Measurements from ENCODE around the gene RP9. TPM values are rescaled to one million over a fixed set of nuclear protein-coding genes. Genes with fewer than 3 reads are reported as not detected.

Gene RP9
- total RNA-seq, 2 donors from 2014 or later: 15.0 to 18.0 TPM

DNA sequence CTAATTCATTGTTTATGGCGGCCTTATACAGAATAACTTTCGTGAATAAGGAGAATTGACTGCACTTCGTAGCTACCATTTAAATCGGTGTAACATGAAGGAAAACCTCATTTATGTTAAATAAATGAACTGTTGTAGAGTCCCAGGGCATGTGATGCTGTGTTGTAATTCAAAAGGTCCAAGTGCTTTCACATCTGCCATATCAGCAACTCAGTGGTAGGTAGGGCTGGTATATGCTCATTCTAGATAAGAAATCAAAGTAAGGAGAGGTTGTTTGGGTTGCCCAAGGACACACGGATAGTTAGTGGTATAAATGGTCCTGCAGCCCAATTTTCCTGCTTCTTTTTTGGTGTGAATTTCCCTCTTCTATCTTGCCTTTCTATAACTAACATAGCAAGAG lies 36.0 kb upstream of the RP9 start:
- Histone ChIP-seq H3K4me1 (ENCODE audit: control insufficient read depth, insufficient read depth, low read length) (no peaks in the 10 kb centered on the region), H3K9ac (ENCODE audit: extremely low read depth, low read length, poor library complexity, severe bottlenecking) (no peak overlapping the region), H3K27me3 (ENCODE audit: control insufficient read depth, insufficient read depth, low read length, poor library complexity, severe bottlenecking) (peaks cover 22% of the 10 kb centered on the region), H3K27ac (ENCODE audit: low read depth, low read length) (no peak overlapping the region), H3K9me3 (ENCODE audit: control insufficient read depth, low read length) (peaks cover 7% of the 10 kb centered on the region), H3K4me3 (ENCODE audit: low read length) (no peak overlapping the region), H3K36me3 (ENCODE audit: control insufficient read depth, insufficient read depth, low read length) (no peaks in the 10 kb centered on the region)
- WGBS, 2 experiments (ENCODE audit: insufficient coverage in 1 of 2, insufficient read length in 1 of 2): 93 to 100% methylated on average over 2 to 5 of the region's 5 CpGs
- no peak for DNase-seq
- H3K9me3 Mint-ChIP-seq: peaks cover 20% of the 10 kb centered on the region
- no peak overlapping the region for H3K4me3 Mint-ChIP-seq
- TF ChIP-seq, protein P1, sequence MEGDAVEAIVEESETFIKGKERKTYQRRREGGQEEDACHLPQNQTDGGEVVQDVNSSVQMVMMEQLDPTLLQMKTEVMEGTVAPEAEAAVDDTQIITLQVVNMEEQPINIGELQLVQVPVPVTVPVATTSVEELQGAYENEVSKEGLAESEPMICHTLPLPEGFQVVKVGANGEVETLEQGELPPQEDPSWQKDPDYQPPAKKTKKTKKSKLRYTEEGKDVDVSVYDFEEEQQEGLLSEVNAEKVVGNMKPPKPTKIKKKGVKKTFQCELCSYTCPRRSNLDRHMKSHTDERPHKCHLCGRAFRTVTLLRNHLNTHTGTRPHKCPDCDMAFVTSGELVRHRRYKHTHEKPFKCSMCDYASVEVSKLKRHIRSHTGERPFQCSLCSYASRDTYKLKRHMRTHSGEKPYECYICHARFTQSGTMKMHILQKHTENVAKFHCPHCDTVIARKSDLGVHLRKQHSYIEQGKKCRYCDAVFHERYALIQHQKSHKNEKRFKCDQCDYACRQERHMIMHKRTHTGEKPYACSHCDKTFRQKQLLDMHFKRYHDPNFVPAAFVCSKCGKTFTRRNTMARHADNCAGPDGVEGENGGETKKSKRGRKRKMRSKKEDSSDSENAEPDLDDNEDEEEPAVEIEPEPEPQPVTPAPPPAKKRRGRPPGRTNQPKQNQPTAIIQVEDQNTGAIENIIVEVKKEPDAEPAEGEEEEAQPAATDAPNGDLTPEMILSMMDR (conservative IDR thresholded peaks at IDR 0.05): no peak
- peaks cover 7% of the 10 kb centered on the region for H3K36me3 Mint-ChIP-seq (ENCODE audit: low read depth)
- peaks cover 4% of the 10 kb centered on the region for H3K4me1 Mint-ChIP-seq
- no peak overlapping the region for H3K27ac Mint-ChIP-seq
- H3K27me3 Mint-ChIP-seq (ENCODE audit: insufficient read depth): no peaks in the 10 kb centered on the region

DNA sequence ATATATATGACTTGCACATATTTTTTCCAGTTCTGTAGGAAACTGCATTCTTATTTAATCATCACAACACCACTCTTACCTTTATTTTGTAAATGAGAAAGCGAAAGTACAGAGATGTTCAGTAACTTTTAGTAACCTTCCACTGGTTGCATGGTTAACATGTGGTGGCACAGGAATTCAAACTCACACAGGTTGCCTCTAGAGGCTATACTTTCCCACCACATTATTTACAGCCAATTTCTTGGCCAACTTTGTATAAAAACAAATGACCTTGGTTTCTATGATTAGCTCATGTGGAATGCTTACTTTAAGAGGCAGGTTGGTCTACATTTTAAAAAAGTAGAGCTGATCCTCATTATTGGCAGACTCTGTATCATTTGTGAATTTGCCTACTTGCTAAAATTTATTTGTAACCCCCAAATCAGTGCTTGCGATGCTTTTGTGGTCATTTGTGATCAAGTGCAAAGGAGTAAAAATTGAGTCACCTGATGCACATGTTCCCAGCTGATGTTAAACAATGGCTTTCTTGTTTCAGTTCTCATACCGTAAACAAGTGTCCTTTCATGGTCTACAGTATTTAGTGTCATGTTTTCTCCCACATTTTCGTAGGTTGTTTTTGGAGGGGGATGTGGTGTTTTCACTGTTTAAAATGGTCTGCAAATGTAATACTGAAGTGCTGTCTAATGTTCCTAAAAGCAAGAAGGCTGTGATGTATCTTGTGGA lies 35.0 kb upstream of the RP9 start:
- Histone ChIP-seq H3K36me3 (ENCODE audit: control insufficient read depth, insufficient read depth, low read length) (no peaks in the 10 kb centered on the region), H3K4me3 (ENCODE audit: low read length) (no peak overlapping the region), H3K27me3 (ENCODE audit: control insufficient read depth, insufficient read depth, low read length, poor library complexity, severe bottlenecking) (peaks cover 19% of the 10 kb centered on the region), H3K9ac (ENCODE audit: extremely low read depth, low read length, poor library complexity, severe bottlenecking) (no peak overlapping the region), H3K9me3 (ENCODE audit: control insufficient read depth, low read length) (peaks cover 7% of the 10 kb centered on the region), H3K27ac (ENCODE audit: low read depth, low read length) (no peak overlapping the region), H3K4me1 (ENCODE audit: control insufficient read depth, insufficient read depth, low read length) (no peaks in the 10 kb centered on the region)
- no peak for DNase-seq
- Mint-ChIP-seq H3K27me3 (ENCODE audit: insufficient read depth) (no peaks in the 10 kb centered on the region), H3K4me1 (peaks cover 4% of the 10 kb centered on the region), H3K36me3 (ENCODE audit: low read depth) (peaks cover 7% of the 10 kb centered on the region), H3K9me3 (peaks cover 20% of the 10 kb centered on the region), H3K27ac (no peak overlapping the region), H3K4me3 (no peak overlapping the region)
- TF ChIP-seq, protein P1 (conservative IDR thresholded peaks at IDR 0.05): no peak
- WGBS, 2 experiments (ENCODE audit: insufficient coverage in 1 of 2, insufficient read length in 1 of 2): 94 to 97% methylated on average over 3 to 4 of the region's 4 CpGs

DNA sequence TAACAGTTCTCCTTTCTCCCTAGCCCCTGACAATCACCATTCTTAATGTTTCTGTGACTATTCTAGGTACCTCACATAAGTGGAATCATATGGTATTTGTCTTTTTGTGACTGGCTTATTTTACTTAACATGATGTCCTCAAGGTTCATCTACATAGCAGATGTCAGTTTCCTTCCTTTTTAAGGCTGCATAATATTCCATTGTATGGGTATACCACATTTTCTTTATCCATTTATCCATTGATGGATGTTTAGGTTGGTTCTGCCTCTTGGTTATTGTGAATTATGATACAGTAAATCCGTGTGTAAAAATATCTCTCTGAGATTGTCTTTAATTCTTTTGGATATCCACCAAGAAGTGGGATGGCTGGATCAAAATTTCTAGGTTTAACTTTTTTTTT lies 33.4 kb upstream of the RP9 start:
- peaks cover 7% of the 10 kb centered on the region for H3K9me3 ChIP-seq (ENCODE audit: control insufficient read depth, low read length)
- H3K9me3 Mint-ChIP-seq: peaks cover 20% of the 10 kb centered on the region
- no peaks in the 10 kb centered on the region for H3K4me1 ChIP-seq (ENCODE audit: control insufficient read depth, insufficient read depth, low read length)
- H3K4me3 ChIP-seq (ENCODE audit: low read length): no peak overlapping the region
- H3K27ac ChIP-seq (ENCODE audit: low read depth, low read length): no peak overlapping the region
- H3K36me3 Mint-ChIP-seq (ENCODE audit: low read depth): peaks cover 7% of the 10 kb centered on the region
- no peak overlapping the region for H3K9ac ChIP-seq (ENCODE audit: extremely low read depth, low read length, poor library complexity, severe bottlenecking)
- no peak overlapping the region for H3K27ac Mint-ChIP-seq
- TF ChIP-seq, protein P1 (conservative IDR thresholded peaks at IDR 0.05): no peak
- H3K27me3 ChIP-seq (ENCODE audit: control insufficient read depth, insufficient read depth, low read length, poor library complexity, severe bottlenecking): peaks cover 6% of the 10 kb centered on the region
- no peaks in the 10 kb centered on the region for H3K27me3 Mint-ChIP-seq (ENCODE audit: insufficient read depth)
- peaks cover 4% of the 10 kb centered on the region for H3K4me1 Mint-ChIP-seq
- H3K36me3 ChIP-seq (ENCODE audit: control insufficient read depth, insufficient read depth, low read length): no peaks in the 10 kb centered on the region
- 75% methylated on average over 1 of the region's 1 CpG; no CpG with 5 or more reads in 1 of the 2 experiments for WGBS, 2 experiments (ENCODE audit: insufficient coverage in 1 of 2, insufficient read length in 1 of 2)
- no peak overlapping the region for H3K4me3 Mint-ChIP-seq
- DNase-seq: no peak

All from endodermal cell (in vitro differentiated cells).